Activated CD8-positive, alpha-beta T cell treated with anti-CD3 and anti-CD28 coated beads for 36 hours (primary cell): ENCODE measurements around the gene CCDC24. TPM values are rescaled to one million over a fixed set of nuclear protein-coding genes. Genes with fewer than 3 reads are reported as not detected.

ENCODE experiments used
- ATAC-seq: fragments of 200-7000 bp; cut with Tn5 transposase; one replicate; pipeline ENCODE4 v1.10.0; 2021; ENCODE audit warnings: mild to moderate bottlenecking, moderate library complexity
- CTCF ChIA-PET: fragments of 350-600 bp; sonication (Branson Sonifier 250); formaldehyde crosslinking; loops from one replicate; lab custom pipeline; 2021; ENCODE audit warnings: antibody characterized with exemption; lab: Charles Lee
- POLR2A ChIA-PET: fragments of 350-600 bp; sonication (Branson Sonifier 250); formaldehyde crosslinking; loops from one replicate; lab custom pipeline; 2021; ENCODE audit warnings: antibody characterized with exemption; lab: Charles Lee
- DNase-seq: peaks from one replicate; pipeline ENCODE4 v3.0.0-alpha.2; 2020
- H3K27ac Mint-ChIP-seq: one replicate; pipeline ENCODE4 v1.8.0; 2021; ENCODE audit warnings: mild to moderate bottlenecking, mixed read lengths
- H3K27me3 Mint-ChIP-seq: one replicate; pipeline ENCODE4 v1.8.0; 2021; ENCODE audit warnings: mixed read lengths
- H3K36me3 Mint-ChIP-seq: one replicate; pipeline ENCODE4 v1.8.0; 2021; ENCODE audit warnings: low read depth, mixed read lengths
- H3K4me1 Mint-ChIP-seq: one replicate; pipeline ENCODE4 v1.8.0; 2021; ENCODE audit warnings: low read depth, mixed read lengths
- H3K4me3 Mint-ChIP-seq: one replicate; pipeline ENCODE4 v1.8.0; 2021; ENCODE audit warnings: mild to moderate bottlenecking, moderate library complexity, mixed read lengths
- H3K9me3 Mint-ChIP-seq: one replicate; pipeline ENCODE4 v1.8.0; 2021; ENCODE audit warnings: mixed read lengths
- intact Hi-C: fragments of 100-400 bp; cut with micrococcal nuclease; formaldehyde crosslinking; loops from one replicate; pipeline ENCODE4 v1.10.0; 2022
- total RNA-seq, 2 experiments: library from RNA; stranded (reverse); gene quantifications; one replicate each; pipeline ENCODE4 v1.2.3, GENCODE V29; 2021
- TF ChIP-seq, protein P1 (sequence below): fragments of 200-600 bp; IDR thresholded peaks from one replicate; pipeline ENCODE4 v1.8.0; 2022; ENCODE audit warnings: antibody characterized with exemption, mild to moderate bottlenecking

The CCDC24 gene
- total RNA-seq, 2 experiments from 2014 or later, result 1.4 to 1.8 TPM

DNA sequence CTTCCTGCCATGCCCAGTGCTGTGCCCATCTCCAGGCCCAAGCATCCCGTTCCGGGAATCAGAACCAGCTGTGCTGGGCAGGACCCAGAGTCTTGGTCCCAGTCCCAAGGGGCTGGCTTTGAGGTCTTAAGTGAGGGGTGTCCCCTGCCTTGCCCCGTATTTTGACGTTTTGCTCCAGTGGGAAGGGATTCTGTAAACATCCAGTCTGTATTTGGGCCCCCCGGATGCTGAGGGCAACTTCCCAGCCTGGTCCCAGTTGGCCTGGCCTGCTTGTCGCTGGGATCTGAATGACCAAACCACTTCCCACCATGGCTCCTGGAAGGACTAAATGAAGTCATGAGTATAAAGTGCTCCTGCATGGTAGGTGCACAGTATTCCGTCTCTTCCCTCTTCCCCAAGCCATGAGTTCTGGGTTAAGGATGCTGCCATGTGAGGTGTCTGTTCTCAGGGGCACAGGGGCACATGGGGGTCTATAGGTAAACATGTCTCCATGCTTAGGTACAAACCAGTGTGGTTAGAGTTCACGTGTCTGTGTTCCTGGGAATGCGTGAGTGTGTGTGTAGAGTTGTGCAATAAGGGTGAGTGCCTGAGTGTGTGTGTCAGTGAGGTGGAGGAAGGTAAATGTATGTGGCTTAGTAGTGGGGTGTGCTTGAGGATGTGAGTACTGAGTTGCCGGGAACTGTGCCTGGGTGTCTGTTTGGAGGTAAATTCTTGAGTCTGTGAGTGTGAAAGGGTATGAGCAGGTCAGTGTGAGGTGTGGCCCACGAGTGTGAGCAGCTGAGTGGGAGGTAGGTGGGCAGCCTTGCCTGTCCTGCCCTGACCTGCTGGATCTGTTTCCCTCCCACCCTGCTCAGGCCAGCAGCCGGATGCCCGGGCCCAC, 10.9 kb upstream of the CCDC24 start:
- Mint-ChIP-seq H3K36me3 (peaks cover 42% of the 10 kb centered on the region), H3K4me3 (peak overlapping the region; percentile 86), H3K27me3 (no peaks in the 10 kb centered on the region), H3K4me1 (peaks cover 36% of the 10 kb centered on the region), H3K9me3 (no peaks in the 10 kb centered on the region), H3K27ac (no peak overlapping the region)
- intact Hi-C loops, result no loop called here
- ChIA-PET CTCF (interaction anchor here (0.8 kb wide), 1 partner anchor 23 kb away, joined by 3 read pairs; no protein-coding TSS in a partner anchor), POLR2A (interaction anchor here (1.2 kb wide), 1 partner anchor 32 kb away, joined by 4 read pairs; no protein-coding TSS in a partner anchor)
- TF ChIP-seq, protein P1, sequence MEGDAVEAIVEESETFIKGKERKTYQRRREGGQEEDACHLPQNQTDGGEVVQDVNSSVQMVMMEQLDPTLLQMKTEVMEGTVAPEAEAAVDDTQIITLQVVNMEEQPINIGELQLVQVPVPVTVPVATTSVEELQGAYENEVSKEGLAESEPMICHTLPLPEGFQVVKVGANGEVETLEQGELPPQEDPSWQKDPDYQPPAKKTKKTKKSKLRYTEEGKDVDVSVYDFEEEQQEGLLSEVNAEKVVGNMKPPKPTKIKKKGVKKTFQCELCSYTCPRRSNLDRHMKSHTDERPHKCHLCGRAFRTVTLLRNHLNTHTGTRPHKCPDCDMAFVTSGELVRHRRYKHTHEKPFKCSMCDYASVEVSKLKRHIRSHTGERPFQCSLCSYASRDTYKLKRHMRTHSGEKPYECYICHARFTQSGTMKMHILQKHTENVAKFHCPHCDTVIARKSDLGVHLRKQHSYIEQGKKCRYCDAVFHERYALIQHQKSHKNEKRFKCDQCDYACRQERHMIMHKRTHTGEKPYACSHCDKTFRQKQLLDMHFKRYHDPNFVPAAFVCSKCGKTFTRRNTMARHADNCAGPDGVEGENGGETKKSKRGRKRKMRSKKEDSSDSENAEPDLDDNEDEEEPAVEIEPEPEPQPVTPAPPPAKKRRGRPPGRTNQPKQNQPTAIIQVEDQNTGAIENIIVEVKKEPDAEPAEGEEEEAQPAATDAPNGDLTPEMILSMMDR, result no peak
- ATAC-seq (no peak), DNase-seq (no peak)

DNA sequence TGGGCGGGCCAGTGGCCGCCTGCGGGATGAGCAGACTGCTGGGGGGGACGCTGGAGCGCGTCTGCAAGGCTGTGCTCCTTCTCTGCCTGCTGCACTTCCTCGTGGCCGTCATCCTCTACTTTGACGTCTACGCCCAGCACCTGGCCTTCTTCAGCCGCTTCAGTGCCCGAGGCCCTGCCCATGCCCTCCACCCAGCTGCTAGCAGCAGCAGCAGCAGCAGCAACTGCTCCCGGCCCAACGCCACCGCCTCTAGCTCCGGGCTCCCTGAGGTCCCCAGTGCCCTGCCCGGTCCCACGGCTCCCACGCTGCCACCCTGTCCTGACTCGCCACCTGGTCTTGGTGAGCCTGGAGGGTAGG, 10.3 kb upstream of the CCDC24 start:
- Mint-ChIP-seq H3K27me3 (no peaks in the 10 kb centered on the region), H3K27ac (no peak overlapping the region), H3K9me3 (no peaks in the 10 kb centered on the region), H3K4me3 (no peak overlapping the region), H3K36me3 (peaks cover 45% of the 10 kb centered on the region), H3K4me1 (peaks cover 32% of the 10 kb centered on the region)
- POLR2A ChIA-PET, result no interaction called here
- ATAC-seq (no peak), DNase-seq (no peak)
- TF ChIP-seq, protein P1, result no peak
- CTCF ChIA-PET, result no interaction called here
- intact Hi-C loops, result no loop called here

DNA sequence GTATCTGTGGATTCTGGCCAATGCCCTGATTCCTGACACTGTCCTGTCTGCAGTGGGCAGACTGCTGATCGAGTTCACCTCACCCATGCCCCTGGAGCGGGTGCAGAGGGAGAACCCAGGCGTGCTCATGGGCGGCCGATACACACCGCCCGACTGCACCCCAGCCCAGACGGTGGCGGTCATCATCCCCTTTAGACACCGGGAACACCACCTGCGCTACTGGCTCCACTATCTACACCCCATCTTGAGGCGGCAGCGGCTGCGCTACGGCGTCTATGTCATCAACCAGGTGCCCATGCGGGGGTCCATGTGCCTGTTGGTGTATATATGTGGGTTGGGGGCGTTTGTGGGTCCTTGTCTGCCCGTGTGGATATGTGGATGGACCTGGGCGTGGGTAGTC, 9.8 kb upstream of the CCDC24 start:
- Mint-ChIP-seq H3K27ac (no peak overlapping the region), H3K27me3 (no peaks in the 10 kb centered on the region), H3K4me1 (peaks cover 27% of the 10 kb centered on the region), H3K36me3 (peaks cover 41% of the 10 kb centered on the region), H3K4me3 (no peak overlapping the region), H3K9me3 (no peaks in the 10 kb centered on the region)
- ChIA-PET POLR2A (no interaction called here), CTCF (no interaction called here)
- DNase-seq, result no peak
- no peak for ATAC-seq
- TF ChIP-seq, protein P1, result no peak
- intact Hi-C loops, result no loop called here

DNA sequence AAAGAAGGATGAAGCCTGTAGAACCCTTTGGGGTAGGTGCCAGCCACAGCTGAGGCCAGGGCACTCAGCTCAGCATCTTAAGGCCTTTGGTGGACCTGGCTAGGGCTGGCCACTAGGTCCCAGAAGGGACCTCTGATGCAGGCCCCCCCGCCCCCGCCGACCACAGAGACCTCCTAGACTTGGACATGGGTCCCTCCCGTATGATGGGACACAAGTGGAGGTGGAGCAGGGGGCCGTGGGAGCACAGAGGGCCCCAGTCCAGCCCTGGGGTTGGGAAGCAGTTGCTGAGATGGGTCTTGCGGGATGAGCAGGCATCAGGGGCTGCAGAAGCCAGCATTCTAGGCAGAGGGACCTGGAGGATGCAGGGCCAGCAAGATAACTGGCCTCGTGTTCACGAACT, 9.2 kb upstream of the CCDC24 start:
- H3K27ac Mint-ChIP-seq, result no peak overlapping the region
- POLR2A ChIA-PET, result no interaction called here
- DNase-seq, result no peak
- H3K9me3 Mint-ChIP-seq, result no peaks in the 10 kb centered on the region
- H3K4me3 Mint-ChIP-seq, result no peak overlapping the region
- no peak for ATAC-seq
- peaks cover 21% of the 10 kb centered on the region for H3K4me1 Mint-ChIP-seq
- CTCF ChIA-PET, result no interaction called here
- intact Hi-C loops, result no loop called here
- peaks cover 34% of the 10 kb centered on the region for H3K36me3 Mint-ChIP-seq
- TF ChIP-seq, protein P1, result no peak
- no peaks in the 10 kb centered on the region for H3K27me3 Mint-ChIP-seq

DNA sequence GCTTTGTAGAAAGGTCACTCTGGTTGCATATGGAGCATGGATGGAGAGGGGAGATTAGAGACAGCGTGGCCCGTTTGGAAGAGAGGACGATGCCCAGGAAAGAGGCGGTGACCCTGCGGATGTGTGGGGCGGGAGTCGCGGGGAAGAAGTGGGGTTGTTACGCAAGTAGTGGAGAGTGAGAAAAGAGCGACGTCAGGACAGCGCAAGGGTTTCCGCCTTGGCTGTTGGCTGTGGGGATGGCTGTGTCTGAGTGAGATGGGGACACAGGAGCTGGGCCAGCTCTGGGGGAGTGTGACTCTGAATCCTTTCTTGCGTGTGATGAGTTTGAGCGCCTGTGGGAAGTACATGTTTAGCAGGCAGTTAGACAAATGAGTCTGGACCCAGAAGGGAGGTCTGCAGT, 8.6 kb upstream of the CCDC24 start:
- POLR2A ChIA-PET, result no interaction called here
- H3K27me3 Mint-ChIP-seq, result no peaks in the 10 kb centered on the region
- ATAC-seq, result no peak
- intact Hi-C loops, result no loop called here
- no peaks in the 10 kb centered on the region for H3K9me3 Mint-ChIP-seq
- CTCF ChIA-PET, result no interaction called here
- no peak overlapping the region for H3K4me3 Mint-ChIP-seq
- no peak for DNase-seq
- TF ChIP-seq, protein P1, result no peak
- no peak overlapping the region for H3K27ac Mint-ChIP-seq
- peaks cover 15% of the 10 kb centered on the region for H3K4me1 Mint-ChIP-seq
- peaks cover 29% of the 10 kb centered on the region for H3K36me3 Mint-ChIP-seq
